ENCODE results near the gene LRRC56.

The LRRC56 gene

DNA sequence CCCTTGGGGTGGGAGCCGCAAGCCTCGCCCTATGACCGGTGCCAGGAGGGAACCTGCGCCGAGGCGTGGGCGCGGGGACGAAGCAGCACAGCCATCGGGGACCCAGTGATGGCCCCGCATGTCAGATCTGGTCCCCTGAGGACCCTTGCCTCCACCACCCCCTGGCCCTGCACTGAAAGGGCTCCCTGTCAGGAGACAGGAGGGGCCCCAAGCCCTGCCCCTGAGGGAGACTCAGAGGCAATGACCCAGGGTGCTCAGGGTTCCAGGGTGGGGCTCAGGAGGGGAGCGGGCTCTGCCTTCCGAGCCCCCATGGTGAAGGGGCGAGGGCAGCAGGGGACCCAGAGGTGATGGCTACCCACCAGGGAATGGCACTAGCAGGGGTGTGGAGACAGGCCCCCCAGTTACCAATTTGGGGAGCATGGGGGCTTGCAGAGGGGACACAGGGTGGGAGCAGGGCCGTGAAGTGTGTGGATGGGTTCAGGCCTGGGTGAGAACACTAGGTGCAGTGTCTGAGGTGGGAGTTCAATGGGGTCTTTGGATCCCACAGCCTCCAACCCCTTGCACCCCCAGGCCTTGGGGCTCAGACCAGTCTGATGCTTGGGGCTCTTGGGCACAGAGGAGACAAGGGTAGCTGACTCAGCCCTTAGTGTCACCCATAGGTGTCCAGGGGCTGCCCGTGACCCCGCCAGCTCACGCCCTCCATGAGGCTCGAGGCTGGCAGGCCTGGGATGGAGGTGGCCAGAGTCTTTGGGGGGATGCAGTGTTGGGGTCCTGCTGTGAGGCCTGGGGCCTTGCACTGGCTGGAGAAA, 499 bp downstream of the LRRC56 start:
- CTCF ChIA-PET = no interaction called here
- no peak for DNase-seq
- Mint-ChIP-seq H3K36me3 (peaks cover 3% of the 10 kb centered on the region), H3K4me3 (peak overlapping the region; percentile 52), H3K27ac (peak overlapping the region; percentile 55), H3K27me3 (peaks cover 29% of the 10 kb centered on the region), H3K4me1 (peaks cover 25% of the 10 kb centered on the region), H3K9me3 (no peaks in the 10 kb centered on the region)

DNA sequence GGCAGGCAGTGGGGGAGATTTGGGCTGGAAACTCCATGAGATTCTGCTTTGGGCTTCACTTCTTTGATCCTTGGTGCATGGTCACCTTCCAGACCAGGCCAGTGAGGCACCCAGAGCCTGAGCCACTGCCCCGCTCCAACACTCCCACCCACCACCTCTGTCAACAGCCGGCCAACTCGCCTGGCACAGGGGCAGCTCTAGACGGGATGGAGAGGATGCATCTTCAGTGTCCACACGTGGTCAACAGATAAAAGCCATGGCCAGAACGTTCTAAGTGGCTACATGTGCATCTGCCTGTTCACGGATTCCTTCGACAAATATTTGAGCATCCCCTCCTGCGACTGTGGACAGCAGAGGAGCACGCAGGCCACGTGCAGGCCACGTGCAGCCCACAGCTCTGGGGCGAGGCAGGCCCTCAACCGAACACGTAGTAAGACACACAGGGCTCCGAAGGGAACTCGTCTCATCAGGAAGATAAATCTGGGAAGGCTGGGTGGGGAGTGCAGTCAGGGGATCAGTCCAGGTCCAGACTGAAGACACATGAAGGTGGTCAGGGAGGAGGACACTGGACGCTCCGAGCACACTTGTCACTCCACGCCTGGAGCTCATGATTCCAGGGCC, 1.2 kb downstream of the LRRC56 start:
- no peak for DNase-seq
- Mint-ChIP-seq H3K27me3 (peaks cover 30% of the 10 kb centered on the region), H3K4me1 (peaks cover 25% of the 10 kb centered on the region), H3K27ac (peak overlapping the region; percentile 19), H3K36me3 (peaks cover 3% of the 10 kb centered on the region), H3K4me3 (peak overlapping the region; percentile 52), H3K9me3 (no peaks in the 10 kb centered on the region)
- CTCF ChIA-PET = no interaction called here

DNA sequence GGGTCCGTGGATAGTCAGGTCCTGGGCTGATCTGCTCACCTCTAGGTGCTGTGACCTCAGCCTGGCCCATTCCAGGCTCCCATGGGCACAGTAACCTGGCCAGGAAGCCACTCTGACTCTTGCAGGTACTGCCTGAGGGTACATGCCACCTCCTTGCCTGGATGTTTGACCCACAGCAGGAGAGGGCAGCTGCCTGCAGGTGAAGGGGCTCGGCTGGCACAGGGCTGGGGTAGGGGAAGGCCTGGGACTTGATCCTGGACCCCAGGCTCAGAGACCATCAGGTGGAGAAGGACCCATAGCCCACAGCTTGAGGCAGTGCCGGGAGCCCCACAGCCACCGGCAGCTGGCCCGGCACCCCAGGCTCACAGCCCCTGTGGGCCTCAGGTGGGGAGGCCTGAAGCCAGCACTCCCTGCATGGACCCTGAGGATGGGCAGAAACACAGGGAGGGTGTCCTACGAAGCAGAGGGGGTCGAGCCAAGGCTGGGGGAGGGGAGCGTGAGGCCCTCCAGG, 2.7 kb downstream of the LRRC56 start:
- Mint-ChIP-seq H3K27ac (no peak overlapping the region), H3K36me3 (no peaks in the 10 kb centered on the region), H3K4me3 (no peak overlapping the region), H3K9me3 (no peaks in the 10 kb centered on the region), H3K27me3 (peaks cover 32% of the 10 kb centered on the region), H3K4me1 (peaks cover 22% of the 10 kb centered on the region)
- no peak for DNase-seq
- CTCF ChIA-PET = no interaction called here

DNA sequence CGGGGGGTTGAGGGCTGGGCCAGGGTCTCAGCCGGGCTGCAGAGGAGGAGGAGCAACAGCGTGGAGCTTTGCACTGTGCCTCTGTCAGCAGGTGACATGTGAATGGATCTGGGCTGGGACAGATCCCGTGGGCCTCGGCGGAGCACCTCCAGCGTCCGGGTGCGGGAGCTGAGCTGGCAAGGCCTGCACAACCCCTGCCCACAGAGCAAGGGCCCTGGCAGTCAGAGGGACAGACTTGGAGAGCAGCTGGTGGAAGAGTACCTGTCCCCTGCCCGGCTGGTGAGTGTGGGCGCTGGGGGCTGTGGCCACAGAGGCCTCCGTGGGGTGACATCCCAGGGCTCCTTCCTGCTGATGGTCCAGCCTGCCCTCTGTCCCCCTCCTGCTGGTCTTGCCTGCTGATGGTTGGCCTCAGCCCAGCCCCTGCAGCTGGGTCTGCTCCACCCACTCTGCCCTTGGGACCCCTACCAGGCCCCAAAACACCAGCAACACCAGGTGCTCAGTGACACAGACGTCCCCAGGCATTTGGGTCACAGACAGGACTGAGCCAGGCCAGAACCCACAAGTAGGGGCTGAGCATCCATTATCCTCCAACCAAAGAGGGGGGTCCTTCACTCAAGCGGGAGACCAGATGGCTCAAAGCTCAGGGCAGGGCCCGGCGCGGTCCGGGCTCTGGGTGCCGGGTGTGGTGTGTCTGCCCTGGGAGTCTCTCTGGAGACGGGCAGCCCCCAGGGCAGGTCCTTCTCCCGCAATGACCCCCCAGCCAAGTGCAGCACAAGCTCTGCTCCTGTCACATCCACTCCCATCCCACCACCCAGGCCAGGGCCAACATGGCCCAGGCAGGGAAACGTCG, 3.5 kb downstream of the LRRC56 start:
- DNase-seq = no peak
- H3K27ac Mint-ChIP-seq = no peak overlapping the region
- peaks cover 22% of the 10 kb centered on the region for H3K4me1 Mint-ChIP-seq
- H3K9me3 Mint-ChIP-seq = no peaks in the 10 kb centered on the region
- no peaks in the 10 kb centered on the region for H3K36me3 Mint-ChIP-seq
- H3K27me3 Mint-ChIP-seq = peaks cover 32% of the 10 kb centered on the region
- no peak overlapping the region for H3K4me3 Mint-ChIP-seq
- CTCF ChIA-PET = no interaction called here

DNA sequence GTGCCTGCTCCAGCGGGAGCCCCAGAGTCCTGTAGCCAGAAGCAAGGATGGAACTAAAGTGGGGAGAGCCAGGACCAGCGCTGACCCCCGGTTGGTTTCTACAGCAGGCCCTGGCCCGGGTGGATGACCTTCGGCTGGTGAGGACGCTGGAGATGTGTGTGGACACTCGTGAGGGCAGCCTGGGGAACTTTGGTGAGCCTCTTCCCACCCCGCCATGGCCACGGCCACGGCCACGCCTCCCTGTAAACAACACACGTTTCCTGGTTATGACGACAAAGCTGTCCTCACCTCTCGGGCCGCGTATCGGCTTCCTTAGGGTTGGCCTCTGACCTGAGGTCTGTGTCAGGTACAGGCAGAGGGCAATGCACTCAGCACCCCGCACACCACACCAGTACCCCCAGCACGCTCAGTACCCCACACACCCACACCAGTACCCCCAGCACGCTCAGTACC, 4.1 kb downstream of the LRRC56 start:
- no peaks in the 10 kb centered on the region for H3K36me3 Mint-ChIP-seq
- CTCF ChIA-PET = no interaction called here
- no peak for DNase-seq
- peaks cover 17% of the 10 kb centered on the region for H3K4me1 Mint-ChIP-seq
- H3K27ac Mint-ChIP-seq = no peak overlapping the region
- peaks cover 29% of the 10 kb centered on the region for H3K27me3 Mint-ChIP-seq
- no peak overlapping the region for H3K4me3 Mint-ChIP-seq
- no peaks in the 10 kb centered on the region for H3K9me3 Mint-ChIP-seq

DNA sequence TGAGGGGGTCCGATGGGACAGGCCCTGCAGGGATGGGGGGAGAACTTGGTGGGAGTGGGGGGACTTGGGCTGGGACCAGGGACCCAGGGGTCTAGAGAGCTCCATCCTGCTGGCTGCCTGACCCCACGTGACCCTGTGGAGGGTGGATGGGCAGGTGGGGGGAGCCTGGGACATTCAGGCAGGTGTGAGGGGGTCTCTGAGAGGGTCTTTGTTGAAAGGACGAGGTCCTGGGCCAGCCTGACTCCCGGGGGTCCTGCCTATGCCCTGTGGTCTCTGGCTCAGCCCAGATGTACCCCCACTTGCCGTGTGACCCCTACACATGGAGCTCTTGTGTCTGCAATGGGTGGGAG, 7.5 kb downstream of the LRRC56 start:
- Mint-ChIP-seq H3K4me1 (no peaks in the 10 kb centered on the region), H3K27ac (no peak overlapping the region), H3K9me3 (no peaks in the 10 kb centered on the region), H3K27me3 (peaks cover 16% of the 10 kb centered on the region), H3K36me3 (no peaks in the 10 kb centered on the region), H3K4me3 (no peak overlapping the region)
- CTCF ChIA-PET = interaction anchor here (0.5 to 0.7 kb wide), 2 partner anchors 26 to 184 kb away, joined by 3 read pairs; no protein-coding TSS in a partner anchor
- no peak for DNase-seq

DNA sequence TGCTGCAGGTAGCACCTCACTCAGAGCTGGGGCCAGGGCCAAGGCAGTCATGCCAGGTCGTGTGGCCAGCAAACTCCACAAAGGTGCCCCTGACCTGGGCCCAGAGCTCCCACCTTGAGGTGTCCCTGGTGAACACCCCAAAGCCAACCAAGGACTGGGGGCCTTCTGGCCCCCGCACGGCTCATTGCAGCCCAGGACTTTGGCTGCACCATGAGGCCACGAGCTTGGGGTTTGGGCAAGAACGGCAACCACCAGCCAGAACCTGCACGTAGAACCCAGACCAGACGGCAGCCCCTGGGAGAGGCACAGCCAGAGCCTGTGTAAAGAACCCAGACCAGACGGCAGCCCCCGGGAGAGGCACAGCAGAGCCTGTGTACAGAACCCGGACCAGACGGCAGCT, 7.8 kb downstream of the LRRC56 start:
- Mint-ChIP-seq H3K36me3 (no peaks in the 10 kb centered on the region), H3K4me1 (no peaks in the 10 kb centered on the region), H3K9me3 (no peaks in the 10 kb centered on the region), H3K27me3 (peaks cover 12% of the 10 kb centered on the region), H3K4me3 (no peak overlapping the region), H3K27ac (no peak overlapping the region)
- DNase-seq = no peak
- CTCF ChIA-PET = interaction anchor here (0.5 to 0.7 kb wide), 2 partner anchors 26 to 184 kb away, joined by 3 read pairs; no protein-coding TSS in a partner anchor

DNA sequence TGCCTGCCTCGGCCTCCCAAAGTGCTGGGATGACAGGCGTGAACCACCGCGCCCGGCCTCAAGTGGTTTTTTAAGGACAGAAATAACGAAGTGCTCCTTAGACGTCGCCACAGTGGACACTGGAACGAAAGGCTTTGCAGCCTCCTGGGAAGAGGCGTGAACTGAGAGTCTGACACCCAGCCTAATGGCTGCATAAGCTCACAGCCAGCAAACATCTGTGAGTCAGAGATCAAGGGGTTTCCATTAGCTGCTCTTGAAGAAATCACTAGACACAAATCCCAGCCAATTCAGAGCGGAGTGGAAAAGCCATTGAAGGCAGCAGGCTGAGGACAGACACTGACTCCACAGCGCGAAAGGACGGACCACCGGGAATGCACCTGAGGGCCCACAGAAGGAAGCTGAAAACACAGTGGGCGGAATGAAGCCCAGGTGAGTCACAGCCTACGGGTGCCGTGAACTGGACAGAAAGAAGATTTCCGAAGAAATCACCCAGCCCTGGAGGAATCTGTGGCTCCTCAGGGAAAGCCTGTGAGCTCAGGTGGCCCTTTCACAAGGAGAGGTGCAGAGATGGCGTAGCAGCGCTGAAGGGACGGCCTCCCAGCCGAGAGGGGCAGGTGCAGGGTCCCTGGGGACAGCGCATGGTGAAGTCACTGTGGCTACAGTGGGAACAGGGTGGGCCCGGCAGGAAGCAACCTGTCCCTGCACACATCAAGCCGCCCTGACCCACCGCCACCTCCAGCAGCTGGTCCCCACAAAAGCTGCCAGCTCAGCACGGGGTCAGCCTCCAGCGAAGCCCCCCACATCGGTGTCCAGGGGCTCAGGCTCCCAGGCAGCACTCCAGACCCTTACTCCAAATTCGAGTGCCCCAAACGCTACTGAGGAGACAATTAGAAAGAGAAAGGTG, 11.6 kb downstream of the LRRC56 start:
- Mint-ChIP-seq H3K4me1 (no peaks in the 10 kb centered on the region), H3K4me3 (no peak overlapping the region), H3K27ac (no peak overlapping the region), H3K36me3 (no peaks in the 10 kb centered on the region), H3K27me3 (peaks cover 19% of the 10 kb centered on the region), H3K9me3 (no peaks in the 10 kb centered on the region)
- CTCF ChIA-PET = interaction anchor here (0.8 to 1.4 kb wide), 2 partner anchors 13 kb away, joined by 3 read pairs; no protein-coding TSS in a partner anchor
- DNase-seq = no peak

DNA sequence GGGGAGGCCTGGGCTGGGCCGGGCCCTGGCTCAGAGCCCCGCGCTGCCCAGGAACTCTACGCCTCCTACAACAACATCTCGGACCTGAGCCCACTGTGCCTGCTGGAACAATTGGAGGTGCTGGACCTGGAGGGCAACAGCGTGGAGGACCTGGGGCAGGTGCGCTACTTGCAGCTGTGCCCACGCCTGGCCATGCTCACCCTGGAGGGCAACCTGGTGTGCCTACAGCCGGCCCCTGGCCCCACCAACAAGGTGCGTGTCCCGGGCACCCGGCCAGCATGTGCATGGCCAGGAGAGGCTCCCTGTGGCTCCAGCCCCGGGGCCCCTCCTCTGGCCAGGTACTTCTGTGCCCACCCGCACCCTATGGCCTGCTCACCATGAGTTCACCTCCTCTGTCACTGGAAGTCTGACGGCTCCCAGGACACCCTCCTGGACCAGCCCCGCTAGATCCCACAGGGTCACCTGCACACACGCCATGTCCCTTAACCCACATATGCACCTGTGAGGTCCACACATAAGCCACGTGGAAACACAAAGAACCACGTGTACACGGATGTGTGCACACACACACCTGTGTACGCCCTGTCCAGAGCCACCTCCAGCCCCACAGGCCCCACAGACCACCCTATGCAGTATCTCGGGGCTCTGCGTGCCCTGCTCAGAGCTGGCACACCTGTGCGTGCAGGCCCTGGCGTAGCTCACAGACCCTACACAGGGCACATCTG, 12.9 kb downstream of the LRRC56 start:
- H3K4me3 Mint-ChIP-seq = no peak overlapping the region
- peaks cover 27% of the 10 kb centered on the region for H3K27me3 Mint-ChIP-seq
- CTCF ChIA-PET = interaction anchor here (0.8 kb wide), 1 partner anchor 14 kb away, joined by 3 read pairs; no protein-coding TSS in a partner anchor
- no peak for DNase-seq
- no peaks in the 10 kb centered on the region for H3K36me3 Mint-ChIP-seq
- peaks cover 3% of the 10 kb centered on the region for H3K4me1 Mint-ChIP-seq
- H3K27ac Mint-ChIP-seq = no peak overlapping the region
- H3K9me3 Mint-ChIP-seq = no peaks in the 10 kb centered on the region

DNA sequence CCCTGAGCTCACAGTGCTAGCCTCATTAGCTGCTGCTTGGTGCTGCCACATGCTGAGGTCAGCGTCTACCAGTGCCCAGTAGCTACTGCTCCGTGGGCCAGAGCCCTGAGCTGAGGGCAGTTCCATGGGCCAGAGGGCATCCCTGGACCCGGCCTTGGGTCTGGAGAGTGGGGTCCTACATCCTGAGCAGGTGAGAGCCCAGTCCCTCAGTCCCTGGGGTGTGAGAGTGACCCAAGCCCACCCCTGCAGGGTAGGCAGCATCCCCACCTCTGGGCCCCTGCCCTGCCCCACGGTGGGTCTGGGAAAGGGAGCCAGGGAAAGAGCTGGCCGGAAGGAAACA, 13.4 kb downstream of the LRRC56 start:
- DNase-seq = no peak
- no peak overlapping the region for H3K27ac Mint-ChIP-seq
- no peaks in the 10 kb centered on the region for H3K36me3 Mint-ChIP-seq
- peaks cover 3% of the 10 kb centered on the region for H3K4me1 Mint-ChIP-seq
- H3K27me3 Mint-ChIP-seq = peaks cover 33% of the 10 kb centered on the region
- no peak overlapping the region for H3K4me3 Mint-ChIP-seq
- H3K9me3 Mint-ChIP-seq = no peaks in the 10 kb centered on the region
- CTCF ChIA-PET = interaction anchor here (1.0 to 1.1 kb wide), 2 partner anchors 32 to 172 kb away, joined by 3 read pairs; no protein-coding TSS in a partner anchor

DNA sequence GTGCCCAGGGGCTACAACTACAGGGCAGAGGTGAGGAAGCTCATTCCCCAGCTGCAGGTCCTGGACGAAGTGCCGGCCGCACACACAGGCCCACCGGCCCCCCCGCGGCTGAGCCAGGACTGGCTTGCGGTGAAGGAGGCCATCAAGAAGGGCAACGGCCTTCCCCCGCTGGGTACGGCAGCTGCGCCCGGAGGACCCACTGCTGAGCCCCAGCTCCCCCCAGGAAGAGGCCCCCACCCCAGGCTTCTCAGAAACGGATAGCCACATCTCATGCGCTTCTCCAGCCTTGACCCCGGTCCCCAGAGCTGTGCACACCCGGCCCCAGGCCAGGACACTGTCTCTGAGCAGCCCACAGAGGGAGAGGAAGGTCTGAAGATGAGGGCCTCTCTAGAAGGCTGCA, 13.8 kb downstream of the LRRC56 start:
- H3K36me3 Mint-ChIP-seq = no peaks in the 10 kb centered on the region
- H3K9me3 Mint-ChIP-seq = no peaks in the 10 kb centered on the region
- no peak for DNase-seq
- H3K27ac Mint-ChIP-seq = no peak overlapping the region
- H3K4me1 Mint-ChIP-seq = peaks cover 3% of the 10 kb centered on the region
- H3K4me3 Mint-ChIP-seq = no peak overlapping the region
- CTCF ChIA-PET = interaction anchor here (1.0 to 1.1 kb wide), 2 partner anchors 32 to 172 kb away, joined by 3 read pairs; no protein-coding TSS in a partner anchor
- peaks cover 37% of the 10 kb centered on the region for H3K27me3 Mint-ChIP-seq

DNA sequence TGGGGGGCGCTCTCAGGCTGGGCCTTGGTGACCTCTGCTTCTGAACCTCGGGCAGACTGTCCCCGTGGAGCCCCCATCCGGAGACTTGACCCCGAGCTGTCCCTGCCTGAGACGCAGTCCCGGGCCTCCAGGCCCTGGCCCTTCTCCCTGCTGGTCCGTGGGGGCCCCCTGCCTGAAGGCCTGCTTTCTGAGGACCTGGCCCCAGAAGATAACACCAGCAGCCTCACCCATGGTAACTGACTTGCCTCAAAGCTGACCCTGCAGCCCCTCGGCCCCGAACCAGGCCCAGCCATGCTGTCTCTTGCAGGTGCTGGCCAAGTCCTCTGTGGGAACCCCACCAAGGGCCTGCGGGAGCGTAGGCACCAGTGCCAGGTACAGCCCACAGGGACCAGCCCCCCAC, 14.3 kb downstream of the LRRC56 start:
- Mint-ChIP-seq H3K4me1 (peaks cover 6% of the 10 kb centered on the region), H3K36me3 (no peaks in the 10 kb centered on the region), H3K27ac (no peak overlapping the region), H3K4me3 (no peak overlapping the region), H3K9me3 (no peaks in the 10 kb centered on the region), H3K27me3 (peaks cover 41% of the 10 kb centered on the region)
- CTCF ChIA-PET = interaction anchor here (1.0 to 1.1 kb wide), 2 partner anchors 33 to 171 kb away, joined by 3 read pairs; no protein-coding TSS in a partner anchor
- DNase-seq = no peak

Measured in activated naive CD4-positive, alpha-beta T cell treated with anti-CD3 and anti-CD28 coated beads, Interleukin-2, amount 10 ng/mL, durations not matched to agents 7 days and 5 days (primary cell).